Stomach (tissue), 9 donors: ENCODE measurements around the gene OXA1L. TPM values are rescaled to one million over a fixed set of nuclear protein-coding genes. Genes with fewer than 3 reads are reported as not detected.
"Not testable (repeated sequence)": the region's sequence is repeated elsewhere in the genome, so short reads cannot be mapped to it uniquely, and the experiment has no call there.

ENCODE experiments used
- DNase-seq, 2 donors: peaks; one replicate each; pipeline versions ENCODE4 v3.0.0 to v3.0.0-alpha.2; 2013 to 2019
- H3K27ac ChIP-seq, 5 donors: fragments of 200-600 bp in 4 of 5; sonication (generic) in 4 of 5; one replicate each; pipeline ENCODE4 v1.5.1; 2013 to 2019; ENCODE audit warnings: mild to moderate bottlenecking in 1 of 5, moderate library complexity in 1 of 5
- H3K27me3 ChIP-seq, 3 donors: fragments of 200-600 bp; sonication (generic); one replicate each; pipeline ENCODE4 v1.5.1; 2017 to 2019; ENCODE audit warnings: mixed run types in 1 of 3
- H3K36me3 ChIP-seq, 4 donors: fragments of 200-600 bp; sonication (generic); 1 replicate in 3 of 4; 2 replicates in 1 of 4; pipeline ENCODE4 v1.5.1; 2016 to 2019
- H3K4me1 ChIP-seq, 4 donors: fragments of 200-600 bp; sonication (generic); one replicate each; pipeline ENCODE4 v1.5.1; 2016 to 2019
- H3K4me3 ChIP-seq, 4 donors: fragments of 200-600 bp; sonication (generic) in 3 of 4; one replicate each; pipeline ENCODE4 v1.5.1; 2016 to 2019; ENCODE audit warnings: mild to moderate bottlenecking in 1 of 4
- H3K9me3 ChIP-seq, 4 donors: fragments of 200-600 bp; sonication (generic); one replicate each; pipeline ENCODE4 v1.5.1; 2016 to 2019
- CTCF ChIP-seq, 7 experiments: fragments of 450-650 bp in 4 of 7; fragments of 200-600 bp in 3 of 7; sonication (generic) in 3 of 7; IDR thresholded peaks; one replicate each; pipeline ENCODE4 v1.5.1; 2016 to 2019; ENCODE audit warnings: antibody characterized with exemption in 7 of 7, control low read depth in 2 of 7, mild to moderate bottlenecking in 1 of 7
- EP300 ChIP-seq: sonication (generic); formaldehyde crosslinking; IDR thresholded peaks from one replicate; pipeline ENCODE4 v1.6.1; 2017; ENCODE audit warnings: antibody characterized with exemption
- POLR2A ChIP-seq, 4 donors: fragments of 450-650 bp; IDR thresholded peaks; one replicate each; pipeline ENCODE4 v1.6.1; 2016; ENCODE audit warnings: antibody characterized with exemption in 4 of 4, control low read depth in 2 of 4, mild to moderate bottlenecking in 1 of 4, moderate library complexity in 1 of 4
- POLR2AphosphoS5 ChIP-seq, 3 donors: sonication (generic); formaldehyde crosslinking; IDR thresholded peaks; one replicate each; pipeline ENCODE4 v1.6.1; 2016; ENCODE audit warnings: antibody characterized with exemption in 3 of 3
- WGBS, 5 donors: extraction: QIAGEN DNeasy Blood & Tissue Kit in 3 of 5; methylation state at CpG; one replicate each; pipeline versions ENCODE4 v1.1.5 to v1.1.7; 2013 to 2018; 5-methylcytosine and 5-hydroxymethylcytosine counted together
- intact Hi-C: fragments of 100-400 bp; cut with DNase I; formaldehyde crosslinking; loops from one replicate; pipeline ENCODE4 v1.15.1; 2023; ENCODE audit warnings: low total_unique reads
- polyA plus RNA-seq, 3 donors: library from polyadenylated mRNA; stranded (reverse); fragments of 200-250 nt; gene quantifications; one replicate each; pipeline ENCODE4 v1.2.3, GENCODE V29; 2013
- total RNA-seq, 5 donors: library from RNA; depleted of rRNA; stranded (reverse); fragments of >200 nt; gene quantifications; one replicate each; pipeline versions ENCODE4 v1.1.0 to v1.2.3, GENCODE V29; 2014 to 2016
- donor health status: healthy with polysubstance abuse.
- donor health status: Bipolar disorder and iron deficiency.
- donor health status: healthy.

OXA1L gene
- total and polyA plus RNA-seq, 8 donors, result 46.7 to 119 (median 76.0) TPM

GRCh38 chr14:22726012-22726411 lies 40.5 kb upstream of the OXA1L start:
- intact Hi-C loops, result no loop called here
- H3K4me3 ChIP-seq, result no peak overlapping the region
- H3K27me3 ChIP-seq, result no peaks in the 10 kb centered on the region
- no peaks in the 10 kb centered on the region for H3K4me1 ChIP-seq
- no peak for DNase-seq
- H3K36me3 ChIP-seq, result no peaks in the 10 kb centered on the region
- H3K9me3 ChIP-seq, result peaks cover 0 to 8% (median 2%) of the 10 kb centered on the region in 4 donors
- WGBS, 5 donors, result 65 to 100% (median 79%) methylated on average over 1 of the region's 1 CpG
- H3K27ac ChIP-seq, result no peak overlapping the region
- TF ChIP-seq POLR2AphosphoS5 (IDR thresholded peaks at IDR 0.05), result no peak
- TF ChIP-seq CTCF (IDR thresholded peaks at IDR 0.05), result no peak
- TF ChIP-seq POLR2A (IDR thresholded peaks at IDR 0.05), result no peak
- no peak for TF ChIP-seq EP300

GRCh38 chr14:22732062-22732461 lies 34.4 kb upstream of the OXA1L start:
- H3K4me1 ChIP-seq, H3K27ac ChIP-seq, DNase-seq, intact Hi-C loops, H3K9me3 ChIP-seq, H3K4me3 ChIP-seq, H3K27me3 ChIP-seq, H3K36me3 ChIP-seq: not testable (repeated sequence)
- 84 to 98% (median 92%) methylated on average over 5 of the region's 5 CpGs for WGBS, 5 donors

- H3K4me1 ChIP-seq, result no peaks in the 10 kb centered on the region
- no peaks in the 10 kb centered on the region for H3K27me3 ChIP-seq
- no peaks in the 10 kb centered on the region for H3K9me3 ChIP-seq
- H3K36me3 ChIP-seq, result no peaks in the 10 kb centered on the region
- H3K4me3 ChIP-seq, result no peak overlapping the region
- intact Hi-C loops, result no loop called here
- DNase-seq, result no peak
- no peak for TF ChIP-seq CTCF (IDR thresholded peaks at IDR 0.05)
- no peak for TF ChIP-seq EP300
- TF ChIP-seq POLR2A (IDR thresholded peaks at IDR 0.05), result no peak
- no peak for TF ChIP-seq POLR2AphosphoS5 (IDR thresholded peaks at IDR 0.05)
- WGBS, 5 donors, result 49 to 57% (median 56%) methylated on average over 2 of the region's 2 CpGs
- no peak overlapping the region for H3K27ac ChIP-seq
These were observed 32.7 kb upstream of the OXA1L start for GRCh38 chr14:22733829-22734228.

- no peaks in the 10 kb centered on the region for H3K27me3 ChIP-seq
- 85 to 91% (median 89%) methylated on average over 2 of the region's 2 CpGs for WGBS, 5 donors
- intact Hi-C loops, result no loop called here
- no peak for DNase-seq
- H3K9me3 ChIP-seq, result no peaks in the 10 kb centered on the region
- H3K4me1 ChIP-seq, result no peaks in the 10 kb centered on the region
- no peak overlapping the region for H3K4me3 ChIP-seq
- H3K27ac ChIP-seq, result no peak overlapping the region
- TF ChIP-seq EP300, result no peak
- TF ChIP-seq POLR2A (IDR thresholded peaks at IDR 0.05), result no peak
- TF ChIP-seq CTCF (IDR thresholded peaks at IDR 0.05), result no peak
- TF ChIP-seq POLR2AphosphoS5 (IDR thresholded peaks at IDR 0.05), result no peak
- H3K36me3 ChIP-seq, result no peaks in the 10 kb centered on the region
These were observed 31.4 kb upstream of the OXA1L start for GRCh38 chr14:22735096-22735495.

DNA sequence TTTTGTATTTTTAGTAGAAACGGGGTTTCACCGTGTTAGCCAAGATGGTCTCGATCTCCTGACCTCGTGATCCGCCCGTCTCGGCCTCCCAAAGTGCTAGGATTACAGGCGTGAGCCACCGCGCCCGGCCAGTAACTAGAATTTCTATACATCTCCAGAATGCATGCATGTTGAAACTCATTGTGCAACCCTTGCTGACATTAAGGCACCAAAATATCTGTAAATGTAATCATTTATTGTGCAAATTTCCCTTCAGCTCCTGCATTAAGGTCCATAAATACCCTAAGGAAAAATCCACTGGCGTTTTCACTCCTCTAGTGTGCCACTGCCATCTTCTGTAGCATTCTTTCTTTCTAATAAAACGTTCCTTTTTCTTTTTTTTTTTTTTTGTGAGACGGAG lies 30.1 kb upstream of the OXA1L start:
- 90 to 94% (median 92%) methylated on average over 8 to 14 of the region's 14 CpGs for WGBS, 5 donors
- H3K4me3 ChIP-seq, H3K27me3 ChIP-seq, intact Hi-C loops, H3K27ac ChIP-seq, DNase-seq, H3K9me3 ChIP-seq, H3K36me3 ChIP-seq, H3K4me1 ChIP-seq: not testable (repeated sequence)

- H3K27ac ChIP-seq, result no peak overlapping the region
- no peaks in the 10 kb centered on the region for H3K27me3 ChIP-seq
- TF ChIP-seq POLR2AphosphoS5 (IDR thresholded peaks at IDR 0.05), result no peak
- no peak for TF ChIP-seq POLR2A (IDR thresholded peaks at IDR 0.05)
- TF ChIP-seq EP300, result no peak
- TF ChIP-seq CTCF (IDR thresholded peaks at IDR 0.05), result no peak
- no peaks in the 10 kb centered on the region for H3K9me3 ChIP-seq
- no peak for DNase-seq
- H3K4me3 ChIP-seq, result no peak overlapping the region
- intact Hi-C loops, result no loop called here
- H3K4me1 ChIP-seq, result no peaks in the 10 kb centered on the region
- no peaks in the 10 kb centered on the region for H3K36me3 ChIP-seq
- WGBS, 5 donors, result 84 to 95% (median 90%) methylated on average over 1 of the region's 1 CpG
These were observed 29.4 kb upstream of the OXA1L start for GRCh38 chr14:22737052-22737451.
